SH-SY5Y (cell line): Measurements from ENCODE around the gene NRG2.

Experiments used
- GATA2 ChIP-seq: IDR thresholded peaks from 2 replicates; pipeline ENCODE4 v1.6.1; 2011; ENCODE audit warnings: mild to moderate bottlenecking, low read depth, low read length
- GATA3 ChIP-seq: IDR thresholded peaks from 2 replicates; pipeline ENCODE4 v1.6.1; 2011; ENCODE audit warnings: low read depth, mild to moderate bottlenecking, low read length, moderate library complexity

NRG2 gene

GRCh38 chr5:140024928-140025327 lies 18.2 kb downstream of the NRG2 start:
- TF ChIP-seq GATA3 = no peak
- no peak for TF ChIP-seq GATA2

GRCh38 chr5:140023611-140024191 lies 19.4 kb downstream of the NRG2 start:
- TF ChIP-seq GATA3 (no peak), GATA2 (no peak)

- TF ChIP-seq GATA3 = no peak
Observed at GRCh38 chr5:140020601-140021177, 22.4 kb downstream of the NRG2 start.

GRCh38 chr5:140018920-140019644 lies 24.0 kb downstream of the NRG2 start:
- no peak for TF ChIP-seq GATA2

GRCh38 chr5:140018517-140018916 lies 24.6 kb downstream of the NRG2 start:
- no peak for TF ChIP-seq GATA2
- no peak for TF ChIP-seq GATA3

DNA sequence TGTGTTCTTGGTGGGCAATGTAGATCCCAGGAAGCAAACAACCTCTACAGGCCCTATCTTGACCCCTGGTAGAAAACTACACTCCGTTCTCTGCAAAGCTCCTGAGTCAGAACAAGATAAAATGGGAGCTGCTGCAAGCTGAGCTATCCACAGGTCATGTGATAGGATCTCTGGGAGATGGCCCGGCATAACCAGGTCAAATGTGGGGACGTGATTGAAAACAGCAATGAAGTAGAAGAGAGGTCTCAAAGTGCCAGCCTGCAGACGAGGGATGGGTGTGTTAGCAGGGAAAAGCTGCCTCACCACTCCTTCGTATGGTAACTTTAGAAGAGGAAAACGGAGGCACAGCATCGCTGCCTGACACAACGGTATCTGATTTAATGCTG lies 25.0 kb downstream of the NRG2 start:
- no peak; the same call in 1 of the 2 replicates for TF ChIP-seq GATA2
- TF ChIP-seq GATA3 = no peak

GRCh38 chr5:140017397-140018095 lies 25.6 kb downstream of the NRG2 start:
- TF ChIP-seq GATA3 (no peak), GATA2 (no peak)

DNA sequence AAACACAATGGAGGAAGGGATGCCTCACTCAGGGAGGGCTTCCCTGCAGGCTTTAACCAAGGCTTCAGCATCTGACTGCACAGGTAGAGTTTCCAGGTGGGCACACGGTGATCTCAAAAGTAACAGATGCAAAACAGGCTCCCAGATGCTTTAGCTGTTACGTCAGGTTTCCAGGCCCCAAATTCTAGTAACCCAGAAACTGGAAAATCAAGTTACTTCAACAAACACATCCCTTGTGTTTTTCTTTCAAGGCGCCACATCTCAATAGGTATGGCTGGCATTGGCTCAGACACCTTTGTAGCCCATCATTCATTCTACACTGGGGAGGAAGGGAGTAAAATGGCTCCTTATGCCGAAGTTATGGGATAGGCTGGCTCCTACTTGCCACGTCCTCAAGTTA lies 27.4 kb downstream of the NRG2 start:
- TF ChIP-seq GATA2 (no peak), GATA3 (no peak)

DNA sequence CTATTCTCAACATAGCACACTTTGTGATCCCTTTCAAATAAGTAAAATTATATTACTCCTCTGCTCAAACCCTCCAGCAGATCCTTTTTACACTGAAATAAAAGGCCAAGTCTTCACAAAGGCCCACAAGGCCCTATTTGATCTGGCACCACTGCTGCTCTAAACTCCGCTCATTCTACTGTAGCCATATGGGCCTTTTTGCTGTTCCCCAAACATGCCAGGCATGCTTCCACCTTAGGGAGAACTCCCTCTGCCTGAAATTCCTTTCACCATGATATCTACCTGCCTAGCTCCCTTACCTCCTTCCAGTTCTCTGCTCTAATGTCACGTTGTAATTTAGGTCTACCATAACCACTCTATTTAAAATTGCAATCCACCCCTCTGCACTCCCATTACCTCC lies 28.3 kb downstream of the NRG2 start:
- TF ChIP-seq GATA3 (no peak), GATA2 (no peak)

GRCh38 chr5:140013536-140013935 lies 29.6 kb downstream of the NRG2 start:
- no peak for TF ChIP-seq GATA2
- no peak for TF ChIP-seq GATA3

DNA sequence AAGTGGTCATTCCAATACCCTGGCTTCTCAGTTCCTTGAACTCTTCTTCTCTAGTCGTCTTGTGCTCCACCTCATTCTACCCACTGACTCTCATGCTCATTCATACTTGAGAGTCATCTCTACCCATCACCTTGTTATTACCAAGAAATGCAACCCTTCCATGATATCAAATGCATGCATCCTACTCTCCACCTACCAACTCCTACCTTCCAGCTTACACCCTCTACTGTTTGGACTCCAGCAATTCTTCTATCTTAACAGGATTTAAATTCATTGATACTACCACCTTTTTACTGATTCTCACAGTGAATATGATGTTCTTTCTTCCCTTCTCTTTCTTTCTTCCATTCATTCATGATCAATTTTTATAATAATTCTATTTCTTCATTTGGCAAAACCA lies 30.7 kb downstream of the NRG2 start:
- no peak for TF ChIP-seq GATA2
- no peak for TF ChIP-seq GATA3

GRCh38 chr5:140011297-140011802 lies 31.7 kb downstream of the NRG2 start:
- TF ChIP-seq GATA2 (no peak), GATA3 (no peak)

DNA sequence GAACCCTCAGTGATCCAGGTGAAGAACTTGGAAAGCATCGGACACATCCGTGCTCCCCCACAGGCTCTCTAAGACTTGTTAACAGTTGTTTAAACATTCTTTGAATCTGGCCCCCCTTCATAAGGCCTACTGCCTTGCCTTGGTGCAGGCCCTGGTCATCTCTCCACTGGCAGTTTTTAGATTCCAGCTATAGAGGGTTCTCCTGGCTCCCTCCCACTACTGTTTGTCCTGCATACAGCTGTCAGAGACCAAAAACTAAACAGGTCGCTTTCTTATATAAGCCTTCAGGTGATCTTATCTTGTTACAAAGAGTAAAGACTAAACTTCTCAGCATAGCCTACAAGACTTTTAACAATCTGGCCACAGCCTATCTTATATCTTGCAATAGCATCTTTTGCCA lies 32.3 kb downstream of the NRG2 start:
- TF ChIP-seq GATA2 (no peak), GATA3 (no peak)

DNA sequence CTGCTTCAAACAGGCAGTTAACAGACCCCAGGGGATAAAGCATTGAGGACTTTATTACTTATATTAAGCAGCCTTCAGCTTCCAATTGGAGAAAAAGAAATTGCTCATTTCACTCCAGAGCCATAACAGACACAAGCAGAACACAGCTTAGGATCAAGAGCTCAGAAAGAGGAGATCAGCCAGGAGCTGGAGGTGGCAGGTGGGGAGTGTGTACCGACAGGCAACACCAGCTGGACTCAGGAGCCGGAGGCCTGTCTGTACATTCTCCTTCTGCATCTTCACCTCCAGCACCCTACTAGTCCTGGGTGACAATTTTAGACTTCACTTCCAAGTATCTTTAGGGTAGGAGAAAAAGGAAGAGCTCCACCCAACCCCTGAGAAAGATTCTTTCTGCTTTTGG lies 35.8 kb downstream of the NRG2 start:
- TF ChIP-seq GATA3 (no peak), GATA2 (no peak)

GRCh38 chr5:140005145-140005591 lies 37.9 kb downstream of the NRG2 start:
- no peak for TF ChIP-seq GATA3
- no peak for TF ChIP-seq GATA2
